Tongue (tissue), 2 donors: ENCODE results near the gene ACSF3. TPM values are rescaled to one million over a fixed set of nuclear protein-coding genes. Genes with fewer than 3 reads are reported as not detected.
"Not testable (repeated sequence)": the region's sequence is repeated elsewhere in the genome, so short reads cannot be mapped to it uniquely, and the experiment has no call there.

ENCODE experiments used
- DNase-seq: peaks from one replicate; pipeline ENCODE4 v3.0.0-alpha.2; 2015
- total RNA-seq: library from RNA; depleted of rRNA; stranded (reverse); fragments of >200 nt; gene quantifications from one replicate; pipeline ENCODE4 v1.2.3, GENCODE V29; 2014

ACSF3 gene
- total RNA-seq, 1 donor from 2014 or later: 20.1 TPM

GRCh38 chr16:89161763-89162713 is 68.4 kb downstream of the ACSF3 start:
- no peak for DNase-seq

- DNase-seq: no peak
These were observed 69.6 kb downstream of the ACSF3 start for GRCh38 chr16:89163297-89163696.

- DNase-seq: no peak
These were observed 70.8 kb downstream of the ACSF3 start for GRCh38 chr16:89164436-89164835.

DNA sequence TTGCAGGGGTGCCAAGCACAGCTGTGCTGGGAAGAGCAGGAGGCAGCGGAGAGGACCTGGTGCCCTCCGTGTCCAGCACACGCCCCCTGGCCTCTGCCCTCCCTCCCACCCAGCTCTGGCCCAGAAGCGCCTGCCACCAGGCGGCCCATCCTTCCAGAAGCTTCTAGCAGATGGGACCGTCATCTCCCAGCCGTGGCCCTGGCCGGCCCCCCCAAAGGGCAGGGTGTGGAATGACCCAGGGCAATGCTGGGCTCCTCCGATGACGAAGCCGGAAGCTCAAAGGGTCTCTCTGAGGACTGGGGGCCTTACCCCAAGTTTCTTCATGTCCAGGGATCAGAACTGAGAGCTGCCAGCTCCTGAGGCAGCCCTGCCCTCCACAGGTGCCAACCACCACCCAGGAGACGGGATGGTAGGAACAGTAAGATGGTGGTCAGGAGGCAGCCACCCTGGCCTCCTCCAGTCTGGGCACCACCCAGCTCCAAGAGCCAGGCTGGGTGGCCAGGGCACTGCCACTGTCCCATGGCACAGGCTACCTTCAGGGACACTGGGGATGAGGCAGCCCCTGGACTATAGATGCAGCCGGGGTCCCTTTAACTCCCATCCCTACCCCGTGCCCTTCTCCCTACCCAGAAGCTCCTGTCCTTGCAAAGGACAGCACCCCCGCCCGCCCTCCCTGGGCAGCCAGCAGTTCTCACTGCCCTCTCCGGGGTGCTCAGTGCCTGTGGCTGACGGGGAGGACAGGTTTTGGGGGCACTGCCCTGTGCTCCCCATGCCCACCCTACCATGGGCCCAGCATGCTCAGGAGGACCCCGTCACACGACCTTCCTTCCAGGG is 71.4 kb downstream of the ACSF3 start:
- no peak for DNase-seq

DNA sequence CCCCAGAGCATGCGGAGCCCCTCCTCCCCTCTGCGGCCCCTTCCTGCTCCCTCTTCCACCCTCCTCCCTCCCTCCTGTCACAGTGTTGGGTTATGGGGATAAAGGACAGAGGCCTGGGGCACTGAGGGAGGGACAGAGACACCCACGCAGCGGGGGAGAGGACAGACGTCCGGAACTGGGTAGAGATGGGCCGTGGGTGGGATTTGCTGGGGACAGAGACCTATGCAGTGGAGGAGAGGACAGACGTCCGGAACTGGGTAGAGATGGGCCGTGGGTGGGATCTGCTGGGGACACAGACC is 72.0 kb downstream of the ACSF3 start:
- not testable (repeated sequence) for DNase-seq

DNA sequence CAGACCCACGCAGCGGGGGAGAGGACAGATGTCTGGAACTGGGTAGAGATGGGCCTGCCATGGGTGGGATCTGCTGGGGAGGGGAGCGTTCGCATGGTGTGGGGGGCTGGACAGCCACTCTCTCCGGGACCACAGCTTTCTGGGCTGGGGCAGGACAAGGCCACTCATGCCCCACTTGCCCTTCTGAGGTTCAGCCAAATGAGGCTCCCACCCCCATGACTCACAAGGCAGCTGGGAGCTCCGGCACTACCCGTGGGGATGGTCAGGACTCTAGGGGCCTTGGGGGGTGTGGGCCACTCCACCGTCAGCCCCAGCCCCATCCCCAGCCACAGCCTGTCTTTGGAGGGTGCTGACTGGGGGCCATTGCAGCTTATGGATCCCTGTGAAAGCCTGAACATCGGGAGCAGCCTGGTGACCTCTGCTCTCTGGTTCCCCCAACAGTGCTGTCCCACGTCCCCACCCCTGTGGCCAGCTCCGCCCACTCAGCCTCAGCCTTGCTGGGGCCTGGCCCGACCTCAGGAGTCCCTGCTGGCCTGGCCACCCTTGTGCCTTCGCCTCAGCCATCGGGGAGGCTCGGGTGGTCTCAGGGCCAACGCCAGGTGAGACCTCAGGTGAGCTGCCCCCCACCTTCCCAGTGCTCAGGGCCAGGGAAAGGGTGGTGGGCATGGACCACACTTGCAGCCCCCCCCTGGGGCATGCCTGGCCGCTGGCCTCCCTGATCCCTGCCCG is 73.2 kb downstream of the ACSF3 start:
- DNase-seq: no peak

DNA sequence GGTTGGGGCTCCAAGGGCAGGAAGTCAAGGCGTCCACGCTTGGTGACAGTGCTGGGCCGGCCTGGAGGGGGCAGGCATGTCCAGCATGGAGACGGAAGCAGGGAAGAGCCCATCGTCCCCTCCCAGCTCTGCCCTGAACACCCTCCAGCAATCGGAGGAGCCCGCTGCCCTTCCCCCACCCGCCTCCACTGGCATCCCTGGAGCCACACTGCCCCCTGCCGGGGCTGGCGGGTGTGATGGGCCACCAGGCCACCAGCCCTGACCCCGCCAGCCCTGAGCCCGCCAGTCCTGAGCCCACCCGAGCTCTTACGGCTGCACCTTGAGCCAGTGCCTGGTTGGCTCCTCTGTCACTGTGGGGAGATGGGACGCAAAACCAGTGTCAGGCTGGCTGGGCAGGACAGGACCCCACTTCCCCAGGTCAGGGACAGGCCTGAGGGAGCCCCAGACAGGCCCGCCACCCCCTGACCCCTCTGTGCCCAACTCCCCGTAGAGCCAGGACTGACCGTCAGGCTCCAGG is 73.8 kb downstream of the ACSF3 start:
- peak; percentile 89 for DNase-seq

GRCh38 chr16:89168381-89169189 is 74.9 kb downstream of the ACSF3 start:
- DNase-seq: no peak

- DNase-seq: no peak
These were observed 76.1 kb downstream of the ACSF3 start for GRCh38 chr16:89169778-89170177.

GRCh38 chr16:89170346-89171215 is 76.9 kb downstream of the ACSF3 start:
- DNase-seq: no peak

DNA sequence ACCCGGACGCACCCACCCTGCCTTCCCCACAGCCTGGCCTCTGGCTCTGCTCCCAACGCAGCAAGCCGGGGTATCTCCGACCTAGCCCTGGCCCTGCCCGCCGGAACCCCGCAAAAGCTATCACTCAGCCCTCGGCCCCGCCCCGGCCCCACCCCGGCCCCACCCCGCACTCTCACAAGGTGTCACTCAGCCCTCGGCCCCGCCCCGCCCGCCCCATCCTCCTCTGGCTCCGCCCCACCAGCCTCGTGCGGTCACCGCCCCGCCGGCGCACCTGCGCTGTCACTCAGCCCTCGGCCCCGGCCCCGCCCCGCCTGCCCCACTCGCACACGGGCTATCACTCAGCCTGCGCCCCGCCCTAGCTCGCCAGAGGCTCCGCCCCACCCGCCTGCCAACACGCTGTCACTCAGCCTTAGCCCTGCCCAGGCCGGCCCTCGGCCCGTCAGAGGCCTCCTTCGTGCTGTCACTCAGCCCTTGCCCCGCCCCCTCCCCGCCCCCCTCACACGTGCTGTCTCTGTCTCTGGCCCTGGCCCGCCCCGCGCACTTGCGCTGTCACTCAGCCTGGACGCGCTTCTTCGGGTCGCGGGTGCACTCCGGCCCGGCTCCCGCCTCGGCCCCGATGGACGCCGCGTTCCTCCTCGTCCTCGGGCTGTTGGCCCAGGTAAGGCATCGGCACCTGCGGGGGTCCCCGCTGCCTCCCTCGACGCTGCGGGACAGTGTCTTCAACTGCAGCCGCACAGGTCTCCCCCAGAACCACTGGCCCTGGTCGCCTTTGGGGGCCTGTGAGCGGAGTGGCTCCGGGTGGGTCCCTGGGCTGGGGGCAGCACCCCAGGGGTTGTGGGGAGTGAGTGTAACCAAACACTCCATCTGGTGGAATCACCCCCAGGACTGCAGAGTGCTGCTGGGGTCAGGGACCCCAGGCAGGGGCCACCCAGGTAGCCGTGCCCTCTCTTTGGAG is 77.8 kb downstream of the ACSF3 start, which contains the start of gene CDH15:
TSS of gene CDH15 (plus strand) at position 533 of the 955 bp plus-strand sequence. CDS start at position 617, 84 bp downstream.
- peak; percentile 99 for DNase-seq

DNA sequence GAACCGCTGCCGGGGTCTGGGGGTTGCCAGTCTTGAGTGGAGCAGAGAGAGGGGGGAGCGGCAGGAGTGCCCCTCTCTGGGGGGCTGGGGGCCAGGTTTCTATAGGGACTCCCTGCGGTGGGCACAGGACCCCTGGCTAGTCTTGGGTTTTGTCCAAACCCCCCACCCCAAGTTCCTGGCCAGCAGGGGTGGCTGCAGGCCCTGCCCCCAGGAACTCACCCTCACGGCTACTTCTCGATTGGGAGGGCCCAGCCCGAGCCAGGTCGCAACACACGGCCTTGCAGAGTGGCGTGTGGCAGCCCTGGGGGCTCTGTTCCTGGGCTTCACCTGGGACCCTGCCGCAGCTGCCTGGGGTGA is 78.5 kb downstream of the ACSF3 start:
- no peak for DNase-seq

- peak; percentile 81 for DNase-seq
These were observed 79.0 kb downstream of the ACSF3 start for GRCh38 chr16:89172528-89173173.

GRCh38 chr16:89173174-89173921 is 79.7 kb downstream of the ACSF3 start:
- DNase-seq: peak; percentile 76

GRCh38 chr16:89174055-89174827 is 80.6 kb downstream of the ACSF3 start:
- DNase-seq: peak; percentile 88

DNA sequence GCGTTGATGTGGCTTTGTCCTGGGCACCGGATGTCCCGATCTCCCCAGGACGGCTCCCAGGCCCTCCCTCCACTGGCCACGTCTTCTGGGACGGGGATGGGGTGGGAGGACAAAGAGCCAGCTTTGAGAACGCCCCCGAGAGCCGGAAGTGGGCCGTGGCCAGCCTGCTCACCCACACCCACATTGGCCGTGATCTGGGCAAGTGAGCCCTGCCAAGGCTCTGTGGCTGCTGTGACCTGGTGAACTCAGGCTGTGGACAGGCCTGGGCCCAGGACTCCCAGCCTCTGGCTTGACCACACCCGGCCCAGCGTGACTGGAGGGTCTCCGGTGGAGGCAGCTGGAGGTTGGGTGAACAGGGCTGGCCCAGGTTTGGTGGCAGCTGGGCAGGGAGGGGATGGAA is 81.2 kb downstream of the ACSF3 start:
- DNase-seq: no peak
